IMR-90 (cell line): ENCODE measurements around the gene RTEL1.

Experiments
- CTCF ChIP-seq: conservative IDR thresholded peaks from 2 replicates; pipeline ENCODE4 v1.5.1; 2012; ENCODE audit warnings: mild to moderate bottlenecking, low read depth, low read length, improper control_type of control experiment
- NFE2L2 ChIP-seq: fragments of 150-350 bp; IDR thresholded peaks from 2 replicates; pipeline ENCODE4 v1.6.1; 2016; ENCODE audit warnings: low read depth, mild to moderate bottlenecking, low read length
- POLR2A ChIP-seq: IDR thresholded peaks from 2 replicates; pipeline ENCODE4 v1.6.1; 2012; ENCODE audit warnings: mild to moderate bottlenecking, low read depth, low read length
- RAD21 ChIP-seq: IDR thresholded peaks from 2 replicates; pipeline ENCODE4 v1.6.1; 2012; ENCODE audit warnings: low read length, improper control_type of control experiment

- TF ChIP-seq CTCF (no peak), POLR2A (no peak), RAD21 (no peak), NFE2L2 (no peak)
These were observed 29.5 kb downstream of the RTEL1 start for GRCh38 chr20:63687419-63688178.
